ENCODE measurements around the gene INTS12. TPM values are rescaled to one million over a fixed set of nuclear protein-coding genes. Genes with fewer than 3 reads are reported as not detected.

INTS12 gene
- total RNA-seq, 4 donors from 2014 or later = 16.7 to 27.3 (median 24.4) TPM

DNA sequence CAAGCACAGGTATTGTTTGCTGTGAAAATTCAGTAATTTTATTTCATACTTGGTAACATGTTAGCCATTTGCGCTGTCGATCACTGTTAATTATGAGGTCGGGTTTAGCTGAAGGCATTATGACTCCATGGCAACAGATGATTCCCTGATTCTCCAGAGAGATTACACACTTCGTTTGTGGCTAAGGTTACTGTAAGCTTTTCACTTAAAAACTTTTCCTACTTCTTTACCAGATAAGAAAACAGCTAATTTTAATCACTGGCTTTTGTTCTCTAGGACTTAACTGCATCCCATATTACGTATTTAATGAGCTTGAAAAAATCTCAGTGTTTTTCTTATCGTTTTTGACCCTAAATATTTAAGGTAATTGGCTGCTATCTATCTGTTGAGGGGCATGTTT lies 2.2 kb upstream of the INTS12 start:
- H3K9me3 ChIP-seq = no peaks in the 10 kb centered on the region
- intact Hi-C loops (cut with DNase I; ENCODE audit: low total_unique reads) (no loop called here), in situ Hi-C loops (cut with MboI; ENCODE audit: low sequenced_read_pairs in 4 of 4) (loop anchor here in 3 of 4 donors (10.0 to 25.0 kb wide), 3 partner anchors 186 to 573 kb away; partner anchors contain the start of gene TET2 (in 2 of the 3))
- DNase-seq (no peak), ATAC-seq (no peak)
- no peak overlapping the region for H3K27ac ChIP-seq
- H3K36me3 ChIP-seq = no peaks in the 10 kb centered on the region
- H3K4me1 ChIP-seq = peaks cover 27 to 46% of the 10 kb centered on the region in 2 donors
- TF ChIP-seq, protein P1, sequence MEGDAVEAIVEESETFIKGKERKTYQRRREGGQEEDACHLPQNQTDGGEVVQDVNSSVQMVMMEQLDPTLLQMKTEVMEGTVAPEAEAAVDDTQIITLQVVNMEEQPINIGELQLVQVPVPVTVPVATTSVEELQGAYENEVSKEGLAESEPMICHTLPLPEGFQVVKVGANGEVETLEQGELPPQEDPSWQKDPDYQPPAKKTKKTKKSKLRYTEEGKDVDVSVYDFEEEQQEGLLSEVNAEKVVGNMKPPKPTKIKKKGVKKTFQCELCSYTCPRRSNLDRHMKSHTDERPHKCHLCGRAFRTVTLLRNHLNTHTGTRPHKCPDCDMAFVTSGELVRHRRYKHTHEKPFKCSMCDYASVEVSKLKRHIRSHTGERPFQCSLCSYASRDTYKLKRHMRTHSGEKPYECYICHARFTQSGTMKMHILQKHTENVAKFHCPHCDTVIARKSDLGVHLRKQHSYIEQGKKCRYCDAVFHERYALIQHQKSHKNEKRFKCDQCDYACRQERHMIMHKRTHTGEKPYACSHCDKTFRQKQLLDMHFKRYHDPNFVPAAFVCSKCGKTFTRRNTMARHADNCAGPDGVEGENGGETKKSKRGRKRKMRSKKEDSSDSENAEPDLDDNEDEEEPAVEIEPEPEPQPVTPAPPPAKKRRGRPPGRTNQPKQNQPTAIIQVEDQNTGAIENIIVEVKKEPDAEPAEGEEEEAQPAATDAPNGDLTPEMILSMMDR (IDR thresholded peaks at IDR 0.05 in 4 of 5, conservative IDR thresholded peaks at IDR 0.05 in 1 of 5) = no peak
- TF ChIP-seq POLR2A (IDR thresholded peaks at IDR 0.05) = no peak
- no peak overlapping the region for H3K4me3 ChIP-seq
- H3K27me3 ChIP-seq = no peaks in the 10 kb centered on the region

DNA sequence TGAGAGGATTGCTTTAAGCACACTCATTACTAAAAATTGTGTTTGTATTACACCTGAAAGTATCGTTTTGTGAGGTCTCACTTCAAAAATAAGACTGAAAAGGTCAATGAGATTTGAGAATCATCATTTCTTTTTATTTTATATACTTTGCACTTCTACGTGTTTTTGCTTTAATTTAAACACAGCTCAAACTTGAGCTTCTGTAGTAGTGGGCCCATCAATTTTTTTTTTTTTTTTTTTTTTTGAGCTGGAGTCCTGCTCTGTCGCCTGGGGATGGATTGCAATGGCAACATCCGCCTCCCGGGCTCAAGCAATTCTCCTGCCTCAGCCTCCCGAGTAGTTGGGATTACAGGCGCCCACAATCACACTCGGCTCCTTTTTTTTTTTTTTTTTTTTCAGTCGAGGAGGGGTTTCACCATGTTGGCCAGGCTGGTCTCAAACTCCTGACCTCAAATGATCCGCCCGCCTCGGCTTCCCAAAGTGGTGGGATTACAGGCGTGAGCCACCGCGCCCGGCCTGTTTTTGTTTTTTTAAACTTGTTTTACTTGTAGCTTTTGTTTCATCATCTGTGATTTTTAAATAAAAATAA lies 1.6 kb upstream of the INTS12 start:
- TF ChIP-seq, protein P1 (IDR thresholded peaks at IDR 0.05 in 4 of 5, conservative IDR thresholded peaks at IDR 0.05 in 1 of 5) = no peak
- no peak for TF ChIP-seq POLR2A (IDR thresholded peaks at IDR 0.05)
- H3K36me3 ChIP-seq = no peaks in the 10 kb centered on the region
- no peaks in the 10 kb centered on the region for H3K9me3 ChIP-seq
- H3K27ac ChIP-seq = no peak overlapping the region
- H3K27me3 ChIP-seq = no peaks in the 10 kb centered on the region
- H3K4me3 ChIP-seq = peak overlapping the region in 1 of 4 donors; percentile 98
- ATAC-seq (no peak), DNase-seq (no peak)
- intact Hi-C loops (cut with DNase I; ENCODE audit: low total_unique reads) = no loop called here
- H3K4me1 ChIP-seq = peaks cover 29 to 43% of the 10 kb centered on the region in 2 donors
- in situ Hi-C loops (cut with MboI; ENCODE audit: low sequenced_read_pairs in 4 of 4) = loop anchor here in 3 of 4 donors (10.0 to 25.0 kb wide), 3 partner anchors 185 to 573 kb away; partner anchors contain the start of gene TET2 (in 2 of the 3)

DNA sequence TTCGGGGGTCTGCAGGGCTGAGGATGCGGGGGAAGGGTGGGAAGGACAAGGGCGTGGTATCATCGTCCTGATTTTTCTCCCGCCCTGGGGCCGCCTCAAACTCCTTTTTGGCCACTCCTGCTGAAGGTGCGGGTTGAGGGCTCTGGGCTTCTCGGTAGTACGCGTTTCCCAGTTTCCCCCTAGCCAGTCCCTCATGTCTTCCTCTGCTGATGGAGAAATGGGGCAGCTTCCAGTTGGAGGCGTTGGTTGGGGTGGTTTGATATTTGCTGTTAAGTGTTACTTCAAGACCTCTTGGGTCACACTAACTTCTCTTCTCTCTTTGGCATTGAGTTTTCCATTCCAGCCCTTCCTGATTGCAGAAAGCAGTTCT lies 577 bp upstream of the INTS12 start:
- TF ChIP-seq, protein P1 (IDR thresholded peaks at IDR 0.05 in 4 of 5, conservative IDR thresholded peaks at IDR 0.05 in 1 of 5) = no peak
- no peak for TF ChIP-seq POLR2A (IDR thresholded peaks at IDR 0.05)
- peak; percentile 7 to 21 for ATAC-seq
- H3K27ac ChIP-seq = peak overlapping the region; percentile 89 to 93 (median 91)
- no peaks in the 10 kb centered on the region for H3K9me3 ChIP-seq
- peaks cover 21 to 33% of the 10 kb centered on the region in 2 donors for H3K4me1 ChIP-seq
- DNase-seq = peak in 1 of 2 donors; percentile 10
- in situ Hi-C loops (cut with MboI; ENCODE audit: low sequenced_read_pairs in 4 of 4) (loop anchor here in 3 of 4 donors (25.0 kb wide), 2 partner anchors 197 to 572 kb away; partner anchors contain the start of gene TET2 (in 2 of the 3)), intact Hi-C loops (cut with DNase I; ENCODE audit: low total_unique reads) (loop anchor here (2.0 kb wide), 3 partner anchors 86 to 562 kb away; partner anchors contain the start of genes PPA2 and TET2)
- peak overlapping the region; percentile 91 to 98 (median 94) for H3K4me3 ChIP-seq
- no peaks in the 10 kb centered on the region for H3K27me3 ChIP-seq
- H3K36me3 ChIP-seq = no peaks in the 10 kb centered on the region

DNA sequence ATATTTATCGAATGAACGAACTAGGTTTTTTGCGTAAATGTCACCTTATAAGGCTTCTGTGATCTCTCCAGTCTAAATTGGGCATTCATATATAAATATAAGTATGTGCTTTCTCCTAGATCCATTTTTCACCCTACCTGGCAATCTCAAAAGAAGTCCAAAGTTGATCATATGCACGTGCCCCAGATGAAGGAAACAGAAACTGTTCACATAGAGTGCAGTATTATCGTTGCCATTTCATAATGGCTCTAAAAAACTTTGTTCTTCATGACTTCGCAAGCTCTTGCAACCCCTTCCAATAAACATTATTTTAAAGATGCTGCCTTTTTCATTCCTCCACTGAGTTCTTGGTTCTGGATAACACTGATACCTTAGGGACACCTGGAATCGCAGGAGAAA lies 708 bp downstream of the INTS12 start:
- Histone ChIP-seq H3K4me3 (peak overlapping the region; percentile 91 to 98 (median 94)), H3K9me3 (no peaks in the 10 kb centered on the region), H3K4me1 (peaks cover 18 to 30% of the 10 kb centered on the region in 2 donors), H3K36me3 (no peaks in the 10 kb centered on the region), H3K27me3 (no peaks in the 10 kb centered on the region), H3K27ac (peak overlapping the region; percentile 89 to 93 (median 91))
- TF ChIP-seq POLR2A (IDR thresholded peaks at IDR 0.05) = no peak
- TF ChIP-seq, protein P1 (IDR thresholded peaks at IDR 0.05 in 4 of 5, conservative IDR thresholded peaks at IDR 0.05 in 1 of 5) = no peak
- no peak for DNase-seq
- in situ Hi-C loops (cut with MboI; ENCODE audit: low sequenced_read_pairs in 4 of 4) (loop anchor here in 3 of 4 donors (25.0 kb wide), 2 partner anchors 195 to 570 kb away; partner anchors contain the start of gene TET2 (in 2 of the 3)), intact Hi-C loops (cut with DNase I; ENCODE audit: low total_unique reads) (loop anchor here (1.0 to 2.0 kb wide), 4 partner anchors 85 to 609 kb away; partner anchors contain the start of genes AIMP1, PPA2, TBCK and TET2)
- no peak for ATAC-seq
